HG02852 (cell line): ENCODE measurements around the gene TRIOBP.
"Not testable (repeated sequence)": the region's sequence is repeated elsewhere in the genome, so short reads cannot be mapped to it uniquely, and the experiment has no call there.

Experiments used
- ATAC-seq: cut with Tn5 transposase; IDR thresholded peaks from one replicate; pipeline ENCODE4 v1.9.1; 2021; ENCODE audit warnings: mild to moderate bottlenecking, moderate library complexity; ENCODE audit not compliant: unreplicated experiment

The TRIOBP gene

GRCh38 chr22:37692627-37693285 lies 4.1 kb upstream of the TRIOBP start:
- ATAC-seq = no peak

- not testable (repeated sequence) for ATAC-seq
These were observed 2.7 kb upstream of the TRIOBP start for GRCh38 chr22:37694131-37694530.

- not testable (repeated sequence) for ATAC-seq
These were observed 590 bp upstream of the TRIOBP start for GRCh38 chr22:37696260-37696656.

DNA sequence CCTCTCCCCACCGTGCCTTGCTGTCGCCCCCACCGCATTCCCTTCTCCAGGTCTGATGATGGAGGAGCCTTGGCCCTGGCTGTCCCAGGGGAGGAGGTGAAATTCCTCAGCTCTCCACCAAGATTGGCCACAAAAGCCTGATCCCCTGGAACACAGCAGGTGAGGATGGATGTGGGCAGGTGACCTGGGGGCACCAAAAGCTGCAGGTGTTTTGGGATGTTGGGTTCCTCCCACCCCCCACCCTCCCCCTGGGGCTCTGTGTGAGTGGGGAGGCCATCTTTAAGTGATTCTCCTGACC lies 639 bp downstream of the TRIOBP start:
- no peak for ATAC-seq

DNA sequence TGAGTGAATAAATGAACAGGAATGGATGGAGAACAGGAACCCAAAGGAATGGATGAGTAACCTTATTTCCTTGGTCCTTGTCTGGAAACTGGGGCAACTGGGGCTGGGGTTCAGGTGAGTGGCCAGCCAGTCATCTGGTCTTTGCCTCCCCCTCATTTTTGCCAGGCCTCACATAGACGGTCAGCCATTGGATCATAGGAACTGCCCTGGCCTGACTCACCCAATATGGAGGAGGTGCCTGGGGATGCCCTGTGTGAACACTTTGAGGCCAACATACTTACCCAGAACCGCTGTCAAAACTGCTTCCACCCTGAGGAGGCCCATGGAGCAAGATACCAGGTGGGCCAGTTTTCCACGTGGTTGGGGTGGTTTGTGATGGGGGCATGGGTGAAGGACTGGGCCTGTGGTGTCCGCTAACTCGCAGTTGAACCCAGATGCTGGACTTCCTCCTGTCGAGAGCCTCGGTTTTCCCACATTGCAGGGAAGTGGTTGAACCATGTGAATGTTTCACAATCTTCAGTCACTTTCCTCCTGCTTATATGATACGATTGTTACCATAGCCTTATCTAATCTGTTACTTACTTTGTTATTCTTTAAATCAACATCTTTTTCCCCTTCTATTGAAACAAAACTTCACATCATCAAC lies 4.4 kb downstream of the TRIOBP start:
- ATAC-seq = no peak

GRCh38 chr22:37703906-37704305 lies 7.1 kb downstream of the TRIOBP start:
- no peak for ATAC-seq

DNA sequence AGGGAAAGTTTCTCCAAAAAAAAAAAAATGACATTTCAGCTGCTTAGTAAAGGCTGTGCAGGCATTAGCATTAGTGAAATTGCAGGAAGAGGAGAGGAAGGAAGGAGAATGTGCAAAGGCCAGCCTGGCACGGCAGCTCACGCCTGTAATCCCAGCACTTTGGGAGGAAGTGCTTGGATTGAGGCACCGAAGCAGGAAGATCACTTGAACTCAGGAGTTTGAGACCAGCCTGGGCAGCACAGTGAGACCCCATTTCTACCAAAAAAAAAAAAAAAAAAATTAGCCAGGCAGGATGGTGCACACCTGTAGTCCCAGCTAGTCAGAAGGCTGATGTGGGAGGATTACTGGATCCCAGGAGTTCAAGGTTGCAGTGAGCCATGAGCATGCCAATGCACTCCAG lies 7.8 kb downstream of the TRIOBP start:
- ATAC-seq = no peak

- no peak for ATAC-seq
These were observed 8.4 kb downstream of the TRIOBP start for GRCh38 chr22:37705205-37705604.

- no peak for ATAC-seq
These were observed 12.0 kb downstream of the TRIOBP start for GRCh38 chr22:37708580-37709444.

GRCh38 chr22:37709445-37709765 lies 12.6 kb downstream of the TRIOBP start:
- no peak for ATAC-seq

DNA sequence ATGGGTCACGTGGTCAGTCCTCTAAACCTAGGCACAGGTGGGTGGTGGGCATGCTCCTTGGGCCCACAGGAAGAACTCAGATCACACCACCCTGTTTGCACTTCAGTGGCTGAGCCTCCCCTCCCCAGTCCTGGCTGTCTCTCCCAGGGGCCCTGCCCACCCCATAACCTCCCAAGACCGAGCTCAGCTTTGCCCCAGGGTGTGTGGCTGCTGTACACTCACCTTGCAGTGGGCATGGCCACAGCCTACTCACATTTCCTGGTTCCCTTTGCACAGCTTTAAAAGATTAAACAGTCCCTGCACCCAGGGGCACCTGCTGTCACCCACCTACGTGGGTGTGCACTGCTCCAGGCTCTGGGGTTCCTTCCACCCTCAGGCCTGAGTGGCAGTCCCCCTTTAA lies 13.8 kb downstream of the TRIOBP start:
- no peak for ATAC-seq

- no peak for ATAC-seq
These were observed 14.6 kb downstream of the TRIOBP start for GRCh38 chr22:37711490-37711889.

DNA sequence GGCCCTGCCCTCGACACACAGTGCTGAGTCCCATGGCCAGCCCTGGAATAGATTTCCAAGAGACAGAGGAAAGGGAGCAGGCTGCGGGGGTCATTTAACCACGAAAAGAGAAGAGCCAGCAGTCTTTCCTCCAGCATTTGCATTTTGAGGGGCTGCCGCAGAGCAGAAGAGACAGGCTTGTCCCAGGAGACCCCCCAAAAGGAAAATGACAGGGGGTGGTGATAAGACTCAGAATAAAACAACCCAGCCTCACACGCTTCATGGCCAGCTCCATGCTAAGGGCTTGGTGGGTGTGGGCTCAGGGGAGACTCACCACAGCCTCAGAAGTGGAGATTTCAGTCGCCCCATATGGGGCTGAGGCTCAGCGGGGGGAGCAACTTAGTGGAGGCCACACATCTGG lies 16.9 kb downstream of the TRIOBP start:
- ATAC-seq = no peak

- no peak for ATAC-seq
These were observed 17.8 kb downstream of the TRIOBP start for GRCh38 chr22:37714634-37715033.

- no peak for ATAC-seq
These were observed 18.9 kb downstream of the TRIOBP start for GRCh38 chr22:37715760-37716159.

GRCh38 chr22:37716708-37717107 lies 19.9 kb downstream of the TRIOBP start:
- ATAC-seq = no peak

DNA sequence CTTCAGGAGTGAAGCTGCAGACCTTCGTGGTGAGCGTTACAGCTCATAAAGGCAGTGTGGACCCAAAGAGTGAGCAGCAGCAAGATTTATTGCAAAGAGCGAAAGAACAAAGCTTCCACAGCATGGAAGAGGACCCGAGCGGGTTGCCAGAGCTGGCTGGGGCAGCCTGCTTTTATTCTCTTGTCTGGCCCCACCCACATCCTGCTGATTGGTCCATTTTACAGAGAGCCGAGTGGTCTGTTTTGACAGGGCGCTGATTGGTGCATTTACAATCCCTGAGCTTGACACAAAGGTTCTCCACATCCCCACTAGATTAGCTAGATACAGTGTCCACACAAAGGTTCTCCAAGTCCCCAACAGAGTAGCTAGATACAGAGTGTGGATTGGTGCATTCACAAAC lies 20.4 kb downstream of the TRIOBP start:
- ATAC-seq = not testable (repeated sequence)

GRCh38 chr22:37717746-37718305 lies 21.0 kb downstream of the TRIOBP start:
- not testable (repeated sequence) for ATAC-seq

GRCh38 chr22:37725551-37726240 lies 28.8 kb downstream of the TRIOBP start:
- ATAC-seq = no peak

GRCh38 chr22:37726241-37726887 lies 29.5 kb downstream of the TRIOBP start:
- no peak for ATAC-seq

DNA sequence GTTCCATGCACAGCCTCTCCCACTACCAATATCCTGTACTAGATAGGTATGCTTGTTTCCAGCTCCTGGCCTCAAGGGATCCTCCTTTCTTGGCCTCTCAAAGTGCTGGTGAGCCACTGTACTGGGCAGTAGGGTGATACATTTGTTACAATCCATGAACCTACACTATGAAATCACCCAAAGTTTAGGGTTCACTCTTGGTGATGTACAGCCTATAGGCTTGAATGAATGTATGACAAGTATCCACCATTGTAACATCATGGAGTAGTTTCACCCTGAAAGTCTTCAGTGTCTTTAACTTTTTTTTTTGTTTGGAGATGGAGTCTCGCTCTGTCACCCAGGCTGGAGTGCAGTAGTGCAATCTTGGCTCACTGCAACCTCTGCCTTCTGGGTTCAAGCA lies 31.8 kb downstream of the TRIOBP start:
- ATAC-seq = no peak
